Epithelial cell of umbilical artery (primary cell): ENCODE results near the gene VSIG10. TPM values are rescaled to one million over a fixed set of nuclear protein-coding genes. Genes with fewer than 3 reads are reported as not detected.

Experiments
- total RNA-seq: library from RNA; depleted of rRNA; stranded (reverse); fragments of >200 nt; gene quantifications from 2 replicates; pipeline ENCODE4 v1.2.3, GENCODE V29; 2014

Gene VSIG10
- total RNA-seq, result 20.5 and 34.0 TPM in 2 replicates

GRCh38 chr12:118103601-118104382, at the start of gene VSIG10:
Gene VSIG10 (minus strand): TSS chr12:118104011. CDS start chr12:118103671, 340 bp downstream.

GRCh38 chr12:118135788-118136558, 32.2 kb upstream of the VSIG10 start, which contains the start of gene PEBP1:
Gene PEBP1 (plus strand): TSS chr12:118136124. CDS start chr12:118136210, 86 bp downstream.

GRCh38 chr12:118061011-118061872, 42.6 kb downstream of the VSIG10 start, which contains the start of gene WSB2:
Gene WSB2 (minus strand): TSS chr12:118061179. CDS start chr12:118061048, 131 bp downstream.

GRCh38 chr12:118016424-118017264, 87.2 kb downstream of the VSIG10 start, which contains the start of gene RFC5:
Gene RFC5 (plus strand): TSS chr12:118016703. CDS start chr12:118016828, 125 bp downstream.

Other genes starting within 250 kb of the VSIG10 start
- gene KSR2, start 135.0 kb downstream of the VSIG10 start, total RNA-seq, result 0.30 and 0.32 TPM in 2 replicates
- 16.2 and 20.4 TPM in 2 replicates for gene RFC5, start 87.3 kb downstream of the VSIG10 start, total RNA-seq
- 75.8 and 77.6 TPM in 2 replicates for gene WSB2, start 42.8 kb downstream of the VSIG10 start, total RNA-seq
- gene PEBP1, start 32.1 kb upstream of the VSIG10 start, total RNA-seq, result 148 and 156 TPM in 2 replicates